HG02884 (cell line): ENCODE results near the gene SUGCT.
"Not testable (repeated sequence)": the region's sequence is repeated elsewhere in the genome, so short reads cannot be mapped to it uniquely, and the experiment has no call there.

Experiments used
- ATAC-seq: cut with Tn5 transposase; IDR thresholded peaks from one replicate; pipeline ENCODE4 v1.9.1; 2021; ENCODE audit warnings: mild to moderate bottlenecking, moderate library complexity; ENCODE audit not compliant: unreplicated experiment

The SUGCT gene

GRCh38 chr7:40199076-40199802 lies 64.4 kb downstream of the SUGCT start:
- no peak for ATAC-seq

- ATAC-seq, result no peak
These were observed 66.0 kb downstream of the SUGCT start for GRCh38 chr7:40200791-40201190.

DNA sequence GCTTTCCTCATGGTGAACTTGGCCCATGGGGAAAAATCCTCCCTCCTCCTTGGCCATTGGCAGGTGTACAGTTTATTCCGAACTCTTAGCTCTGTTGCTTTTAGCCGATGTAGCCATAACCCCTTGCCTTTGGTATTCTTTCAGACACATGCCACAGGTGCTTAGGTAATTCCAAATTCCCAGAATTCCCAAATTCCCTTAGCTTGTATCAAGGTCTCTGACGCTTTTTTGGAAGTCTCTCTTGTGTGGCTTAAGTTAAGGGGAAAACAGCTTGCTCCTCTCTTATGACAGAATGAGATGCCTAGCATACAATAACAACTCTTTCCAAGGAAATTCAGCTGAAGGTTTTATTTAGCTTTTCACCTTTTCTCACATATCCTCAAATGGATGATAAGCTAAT lies 68.0 kb downstream of the SUGCT start:
- no peak for ATAC-seq

GRCh38 chr7:40204581-40204980 lies 69.8 kb downstream of the SUGCT start:
- no peak for ATAC-seq

- ATAC-seq, result no peak
These were observed 71.2 kb downstream of the SUGCT start for GRCh38 chr7:40205992-40206391.

- ATAC-seq, result no peak
These were observed 76.6 kb downstream of the SUGCT start for GRCh38 chr7:40211276-40212003.

DNA sequence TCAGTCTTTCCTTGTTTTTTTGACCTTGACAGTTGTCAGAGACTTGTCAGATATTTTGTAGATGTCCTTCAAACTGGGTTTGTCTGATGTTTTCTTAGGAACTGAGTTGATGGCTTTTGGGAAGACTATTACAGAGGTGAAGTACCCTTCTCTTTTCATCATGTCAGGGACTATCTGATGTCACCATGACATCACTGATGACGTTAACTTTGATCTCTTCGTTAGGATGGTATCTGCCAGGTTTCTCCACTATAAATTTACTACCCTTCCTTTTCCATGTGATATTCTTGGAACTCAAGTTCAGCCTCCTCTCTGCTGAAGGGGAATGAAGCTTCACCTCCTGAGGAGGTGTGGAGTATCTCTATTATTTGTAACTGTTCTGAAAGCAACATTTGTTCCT lies 78.5 kb downstream of the SUGCT start:
- no peak for ATAC-seq

DNA sequence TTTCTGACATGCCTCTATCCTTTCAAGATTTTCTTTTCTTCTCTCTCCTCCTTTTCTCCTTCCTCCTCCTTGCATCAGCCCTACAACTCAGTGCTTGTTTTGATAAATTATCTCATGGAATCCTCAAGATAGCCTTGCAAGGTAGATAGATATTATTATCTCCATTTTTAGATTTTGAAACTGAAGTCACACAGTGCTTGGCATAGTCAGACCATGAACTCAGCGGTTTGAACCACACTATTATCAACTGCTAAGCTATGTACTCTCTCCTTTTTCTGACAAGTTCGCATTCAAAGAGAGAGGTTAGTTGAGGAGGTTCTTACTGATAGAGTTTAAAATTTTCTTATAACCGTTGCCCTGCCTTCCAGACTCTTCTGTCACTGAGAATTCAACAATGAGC lies 79.1 kb downstream of the SUGCT start:
- ATAC-seq, result no peak

- not testable (repeated sequence) for ATAC-seq
These were observed 83.8 kb downstream of the SUGCT start for GRCh38 chr7:40218612-40219011.

GRCh38 chr7:40219917-40220316 lies 85.1 kb downstream of the SUGCT start:
- ATAC-seq, result no peak

DNA sequence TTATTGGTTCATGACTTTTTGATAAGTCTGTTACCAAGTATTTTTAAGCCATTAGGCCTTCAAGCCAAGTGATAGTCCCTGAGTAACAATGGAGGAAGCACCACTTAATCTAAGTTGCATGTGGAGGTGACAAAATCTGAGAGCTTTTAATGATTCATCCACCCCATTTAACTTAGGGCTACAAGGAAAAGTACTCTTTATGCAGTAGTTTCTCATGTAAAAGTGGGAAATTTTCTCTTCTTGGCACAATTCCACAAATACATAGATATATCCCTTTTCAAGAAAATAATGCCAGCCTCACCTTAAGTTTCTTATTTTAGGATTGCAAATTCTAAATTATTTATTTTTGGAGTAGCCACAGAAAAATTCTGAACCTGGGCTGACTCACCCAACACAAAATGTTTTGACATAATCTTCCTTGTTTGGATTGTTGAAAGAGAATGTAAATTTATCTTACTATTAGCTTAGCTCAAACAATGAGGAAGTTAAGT lies 85.7 kb downstream of the SUGCT start:
- no peak for ATAC-seq

DNA sequence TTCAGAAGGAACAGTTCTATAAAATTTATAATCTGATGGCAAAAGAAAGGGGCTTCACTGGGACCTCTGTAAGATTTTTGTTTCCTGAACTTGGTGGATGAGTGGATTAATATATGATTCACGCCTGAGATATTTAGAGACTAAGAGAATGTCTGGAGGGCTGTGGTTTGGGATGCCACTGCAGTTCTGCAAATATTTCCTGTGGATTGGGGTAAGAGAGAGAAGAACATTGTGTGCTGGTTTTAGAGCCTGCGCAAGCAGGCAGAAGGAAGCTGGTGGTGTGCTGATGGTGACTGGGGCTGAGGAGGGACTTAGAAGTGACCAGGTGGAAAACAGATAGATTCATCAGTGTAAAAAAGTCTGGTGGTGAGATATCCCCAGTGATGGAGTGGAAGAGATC lies 87.0 kb downstream of the SUGCT start:
- no peak for ATAC-seq

DNA sequence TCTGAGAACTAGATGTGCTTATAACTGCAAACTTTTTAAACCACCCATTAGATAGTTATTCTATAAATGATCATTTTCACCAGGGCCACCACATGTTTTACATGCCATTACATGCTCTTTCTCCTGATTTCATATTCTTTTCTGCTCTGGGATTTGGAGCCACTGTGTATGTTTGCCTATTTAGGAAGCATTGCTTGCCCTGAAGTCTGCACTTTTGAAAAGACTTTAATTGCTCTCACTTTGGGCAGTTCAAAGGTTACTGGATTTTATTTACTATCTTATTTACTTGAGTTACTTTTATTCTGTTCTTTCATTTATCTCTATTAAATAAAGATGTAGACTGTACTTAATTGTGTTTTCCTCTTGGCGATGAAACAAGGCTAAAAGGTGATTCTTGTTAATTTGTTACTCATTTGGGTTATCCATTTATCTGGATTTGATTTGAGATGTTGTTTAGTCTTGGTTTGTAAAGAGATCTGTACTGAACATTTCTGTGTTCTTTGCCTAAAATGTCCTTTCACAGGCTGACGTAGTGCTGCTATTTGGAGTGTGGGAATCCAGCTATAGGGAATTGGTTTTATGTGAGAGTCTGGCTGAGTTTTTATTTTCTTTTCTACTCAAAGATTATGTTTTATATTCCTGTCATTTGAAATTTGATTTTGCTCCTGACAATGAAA lies 88.8 kb downstream of the SUGCT start:
- no peak for ATAC-seq

- ATAC-seq, result no peak
These were observed 95.3 kb downstream of the SUGCT start for GRCh38 chr7:40230101-40230500.

DNA sequence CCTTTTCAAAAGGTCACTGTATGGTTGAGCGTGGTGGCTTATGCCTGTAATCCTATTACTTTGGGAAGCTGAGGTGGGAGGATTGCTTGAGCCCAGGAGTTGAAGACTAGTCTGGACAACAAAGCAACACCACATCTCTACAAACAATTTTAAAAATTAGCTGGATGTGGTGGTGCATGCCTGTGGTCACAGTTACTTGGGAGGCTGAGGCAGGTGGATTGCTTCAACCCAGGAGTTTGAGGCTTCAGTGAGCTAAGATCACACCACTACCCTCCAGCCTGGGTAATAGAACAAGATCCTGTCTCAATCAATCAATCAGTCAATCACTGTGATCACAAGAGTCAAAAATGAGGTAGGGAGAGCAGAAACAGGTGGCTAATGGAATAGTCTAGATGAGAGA lies 97.0 kb downstream of the SUGCT start:
- ATAC-seq, result no peak

DNA sequence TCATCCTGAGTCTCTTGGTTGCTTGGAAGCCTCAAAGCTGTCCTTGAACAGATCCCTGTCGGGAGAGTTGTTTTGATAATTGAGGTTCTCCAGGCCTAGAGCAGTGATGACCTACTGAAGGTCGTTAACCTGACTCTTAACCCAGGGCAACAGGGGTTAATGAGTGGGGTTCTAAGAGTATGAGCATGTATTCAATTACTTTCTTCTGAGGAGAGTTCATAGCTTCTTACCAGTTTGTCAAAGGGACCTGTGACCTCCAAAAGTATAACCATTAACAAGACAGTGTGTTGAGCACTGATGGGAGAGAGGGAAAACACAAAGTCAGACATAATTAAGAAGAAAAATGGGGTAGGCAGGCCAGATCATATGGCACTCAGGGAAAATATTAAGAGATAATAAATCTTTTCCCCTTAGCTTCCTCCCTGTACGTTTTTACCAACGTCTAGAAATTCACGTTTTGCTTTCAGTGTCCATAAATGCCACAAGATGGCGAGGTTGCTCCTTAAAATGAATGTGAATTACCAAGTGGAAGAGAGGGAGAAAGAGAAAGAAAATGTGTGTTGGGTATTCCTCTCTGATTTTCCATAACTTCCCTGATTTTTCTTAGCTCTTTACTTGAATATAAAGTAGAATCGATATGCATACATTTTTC lies 97.6 kb downstream of the SUGCT start:
- ATAC-seq, result no peak

- no peak for ATAC-seq
These were observed 99.2 kb downstream of the SUGCT start for GRCh38 chr7:40234046-40234445.

DNA sequence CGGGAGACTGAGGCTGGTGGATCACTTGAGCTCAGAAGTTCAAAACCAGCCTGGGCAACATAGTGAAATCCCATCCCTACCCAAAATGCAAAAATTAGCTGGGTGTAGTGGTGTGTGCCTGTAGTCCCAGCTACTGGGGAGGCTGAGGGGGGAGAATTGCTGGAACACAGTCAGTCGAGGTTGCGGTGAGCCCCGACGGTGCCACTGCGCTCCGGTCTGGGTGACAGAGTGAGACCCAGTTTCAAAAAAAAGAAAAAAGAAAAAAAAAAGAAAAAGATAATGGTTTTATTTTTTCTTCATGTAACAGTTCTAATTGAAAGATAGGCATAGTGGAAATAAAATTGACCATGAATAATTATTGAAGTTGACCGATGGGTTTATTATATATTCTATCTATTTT lies 99.9 kb downstream of the SUGCT start:
- ATAC-seq, result no peak

- no peak for ATAC-seq
These were observed 102.9 kb downstream of the SUGCT start for GRCh38 chr7:40237731-40238130.

DNA sequence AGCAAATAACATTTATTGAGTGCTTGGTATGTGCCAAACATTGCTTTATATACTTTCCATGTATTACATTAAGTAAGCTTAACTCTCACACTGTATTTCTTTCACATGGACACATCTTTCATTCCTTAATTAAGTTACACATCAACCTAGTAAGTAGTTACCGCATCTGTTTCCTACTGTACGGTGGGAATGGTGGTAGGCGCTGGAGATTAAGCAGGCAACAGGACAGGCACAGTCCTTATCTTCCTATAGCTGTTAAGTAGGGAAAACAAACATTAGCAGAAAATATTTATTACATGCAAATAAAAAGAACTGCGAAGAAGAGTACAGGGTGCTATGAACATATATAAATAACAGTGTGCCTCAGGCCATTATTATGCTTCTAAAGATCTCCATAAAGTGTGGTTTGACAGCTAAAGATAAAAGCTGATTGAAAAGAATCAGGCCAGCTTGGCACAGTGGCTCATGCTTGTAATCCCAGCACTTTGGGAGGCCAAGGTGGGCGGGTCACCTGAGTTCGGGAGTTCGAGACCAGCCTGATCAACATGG lies 105.0 kb downstream of the SUGCT start:
- no peak for ATAC-seq

DNA sequence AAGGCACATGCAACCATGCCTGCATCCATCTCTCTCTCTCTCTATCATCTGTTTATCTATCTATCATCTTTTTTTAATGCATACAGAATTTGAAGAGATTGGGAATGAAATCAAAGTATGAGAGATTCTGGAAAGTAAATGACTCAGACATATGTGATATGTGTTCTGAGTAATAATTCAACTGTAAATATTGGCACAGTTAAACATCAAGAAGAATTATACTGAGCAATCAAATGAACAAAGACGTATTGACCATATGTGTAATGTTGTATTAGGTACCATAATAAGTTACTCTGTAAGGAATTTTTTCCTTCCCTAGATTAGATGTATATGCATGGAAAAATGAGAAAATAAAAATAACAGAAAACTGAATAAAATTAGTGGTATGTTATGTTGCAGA lies 108.3 kb downstream of the SUGCT start:
- no peak for ATAC-seq
